B cell (primary cell): ENCODE data around the gene CEP55. TPM values are rescaled to one million over a fixed set of nuclear protein-coding genes. Genes with fewer than 3 reads are reported as not detected.

ENCODE experiments used
- ATAC-seq: fragments of 200-7000 bp; cut with Tn5 transposase; one replicate; pipeline ENCODE4 v1.10.0; 2021; ENCODE audit warnings: low read depth, mild to moderate bottlenecking, moderate number of reproducible peaks, moderate library complexity
- CTCF ChIA-PET: fragments of 350-600 bp; sonication (Branson Sonifier 250); formaldehyde crosslinking; loops from one replicate; lab custom pipeline; 2021; ENCODE audit warnings: antibody characterized with exemption, inconsistent platforms; lab: Charles Lee
- POLR2A ChIA-PET: fragments of 350-600 bp; sonication (Branson Sonifier 250); formaldehyde crosslinking; loops from one replicate; lab custom pipeline; 2021; ENCODE audit warnings: antibody characterized with exemption; lab: Charles Lee
- DNase-seq: peaks from one replicate; pipeline ENCODE4 v3.0.0; 2013
- H2AFZ ChIP-seq: 2 replicates; pipeline ENCODE4 v1.6.1; 2012; ENCODE audit warnings: mild to moderate bottlenecking, low read depth, low read length; ENCODE audit not compliant: insufficient read depth, poor library complexity, severe bottlenecking
- H3K27ac ChIP-seq, 2 donors: 1 replicate in 1 of 2; 2 replicates in 1 of 2; pipeline ENCODE4 v1.5.1; 2012 to 2013; ENCODE audit warnings: low read length in 2 of 2, mild to moderate bottlenecking in 2 of 2, moderate library complexity in 1 of 2
- H3K27me3 ChIP-seq, 4 experiments: fragments of 200-600 bp in 1 of 4; sonication (generic) in 1 of 4; replicated peaks in 1 of 4; 1 replicate in 2 of 4; 2 replicates in 2 of 4; pipeline versions ENCODE4 v1.6.1 to v1.7.0; 2013 to 2016; ENCODE audit warnings: low read length in 3 of 4, mild to moderate bottlenecking in 2 of 4, mixed read lengths in 1 of 4, moderate library complexity in 1 of 4; ENCODE audit not compliant: insufficient read depth in 4 of 4, control insufficient read depth in 3 of 4; ENCODE audit errors: control extremely low read depth in 1 of 4
- H3K36me3 ChIP-seq, 2 experiments: replicated peaks in 1 of 2; 1 replicate in 1 of 2; 2 replicates in 1 of 2; pipeline versions ENCODE4 v1.6.1 to v1.7.1; 2013; ENCODE audit warnings: low read length in 1 of 2; ENCODE audit not compliant: insufficient read depth in 2 of 2, control insufficient read depth in 1 of 2; ENCODE audit errors: control extremely low read depth in 1 of 2, extremely low read depth in 1 of 2
- H3K4me1 ChIP-seq, 2 donors: fragments of 200-600 bp in 1 of 2; sonication (generic) in 1 of 2; 1 replicate in 1 of 2; 2 replicates in 1 of 2; pipeline versions ENCODE4 v1.5.1 to v1.6.1; 2013 to 2017; ENCODE audit warnings: low read length in 2 of 2; ENCODE audit not compliant: control insufficient read depth in 2 of 2, insufficient read depth in 2 of 2
- H3K4me2 ChIP-seq: replicated peaks from 2 replicates; pipeline ENCODE3; 2012; ENCODE audit warnings: mild to moderate bottlenecking, low read depth, low read length; ENCODE audit not compliant: poor library complexity, severe bottlenecking
- H3K4me3 ChIP-seq, 5 experiments: fragments of 200-600 bp in 1 of 5; sonication (generic) in 1 of 5; 1 replicate in 3 of 5; 2 replicates in 2 of 5; pipeline versions ENCODE4 v1.5.1 to v1.7.0; 2011 to 2016; ENCODE audit warnings: low read length in 4 of 5, mild to moderate bottlenecking in 4 of 5, low read depth in 2 of 5, control low read depth in 1 of 5, moderate library complexity in 1 of 5; ENCODE audit not compliant: insufficient read depth in 1 of 5; ENCODE audit errors: control extremely low read depth in 1 of 5, extremely low read depth in 1 of 5
- H3K79me2 ChIP-seq: fragments of 200-600 bp; sonication (generic); one replicate; pipeline ENCODE4 v1.6.0; 2016; ENCODE audit warnings: low read length; ENCODE audit not compliant: control insufficient read depth, insufficient read depth
- H3K9ac ChIP-seq: fragments of 200-600 bp; sonication (generic); 2 replicates; pipeline ENCODE4 v1.6.1; 2017; ENCODE audit warnings: mild to moderate bottlenecking, low read length, moderate library complexity
- H3K9me3 ChIP-seq, 3 donors: one replicate each; pipeline versions ENCODE4 v1.6.1 to v1.7.1; 2013; ENCODE audit warnings: low read length in 2 of 3; ENCODE audit not compliant: control insufficient read depth in 2 of 3, insufficient read depth in 1 of 3; ENCODE audit errors: control extremely low read depth in 1 of 3
- H4K20me1 ChIP-seq: 2 replicates; pipeline ENCODE4 v1.6.0; 2012; ENCODE audit warnings: mild to moderate bottlenecking, low read length; ENCODE audit not compliant: insufficient read depth, control insufficient read depth, poor library complexity, severe bottlenecking
- H3K27ac Mint-ChIP-seq: one replicate; pipeline ENCODE4 v1.8.0; 2021; ENCODE audit warnings: mixed read lengths
- H3K27me3 Mint-ChIP-seq: one replicate; pipeline ENCODE4 v1.8.0; 2021; ENCODE audit warnings: mixed read lengths
- H3K4me1 Mint-ChIP-seq: one replicate; pipeline ENCODE4 v1.8.0; 2021; ENCODE audit warnings: mixed read lengths
- H3K4me3 Mint-ChIP-seq: one replicate; pipeline ENCODE4 v1.8.0; 2021; ENCODE audit warnings: mixed read lengths
- H3K9me3 Mint-ChIP-seq: one replicate; pipeline ENCODE4 v1.8.0; 2022; ENCODE audit warnings: mixed read lengths; ENCODE audit not compliant: insufficient read depth
- EZH2 ChIP-seq: IDR thresholded peaks from 2 replicates; pipeline ENCODE4 v1.6.1; 2012; ENCODE audit warnings: borderline replicate concordance, low read depth, mild to moderate bottlenecking, moderate library complexity, low read length; ENCODE audit not compliant: insufficient read depth, poor library complexity, severe bottlenecking
- WGBS: methylation state at CpG from one replicate; pipeline ENCODE4 v1.1.5; 2013; ENCODE audit warnings: missing lambda C conversion rate; ENCODE audit not compliant: insufficient coverage; 5-methylcytosine and 5-hydroxymethylcytosine counted together
- intact Hi-C: fragments of 100-400 bp; cut with micrococcal nuclease; formaldehyde crosslinking; loops from one replicate; pipeline ENCODE4 v1.10.0; 2022
- polyA plus RNA-seq: library from polyadenylated mRNA; depleted of rRNA; stranded (reverse); fragments of >200 nt; gene quantifications from 2 replicates; pipeline ENCODE4 v1.2.3, GENCODE V29; 2012
- total RNA-seq, 2 donors: library from RNA; stranded (reverse); fragments of 120-200 nt in 1 of 2; gene quantifications; 1 replicate in 1 of 2; 2 replicates in 1 of 2; pipeline versions ENCODE4 v1.2.3 to v1.2.4, GENCODE V29; 2013 to 2022
- TF ChIP-seq, protein P1 (sequence below): fragments of 200-600 bp; IDR thresholded peaks from one replicate; pipeline ENCODE4 v1.8.0; 2022; ENCODE audit warnings: antibody characterized with exemption, mild to moderate bottlenecking

Gene CEP55
- total and polyA plus RNA-seq, 2 donors (not counting 1 experiment from before 2014, with no cell fraction given) = 0.12 to 0.27 TPM

DNA sequence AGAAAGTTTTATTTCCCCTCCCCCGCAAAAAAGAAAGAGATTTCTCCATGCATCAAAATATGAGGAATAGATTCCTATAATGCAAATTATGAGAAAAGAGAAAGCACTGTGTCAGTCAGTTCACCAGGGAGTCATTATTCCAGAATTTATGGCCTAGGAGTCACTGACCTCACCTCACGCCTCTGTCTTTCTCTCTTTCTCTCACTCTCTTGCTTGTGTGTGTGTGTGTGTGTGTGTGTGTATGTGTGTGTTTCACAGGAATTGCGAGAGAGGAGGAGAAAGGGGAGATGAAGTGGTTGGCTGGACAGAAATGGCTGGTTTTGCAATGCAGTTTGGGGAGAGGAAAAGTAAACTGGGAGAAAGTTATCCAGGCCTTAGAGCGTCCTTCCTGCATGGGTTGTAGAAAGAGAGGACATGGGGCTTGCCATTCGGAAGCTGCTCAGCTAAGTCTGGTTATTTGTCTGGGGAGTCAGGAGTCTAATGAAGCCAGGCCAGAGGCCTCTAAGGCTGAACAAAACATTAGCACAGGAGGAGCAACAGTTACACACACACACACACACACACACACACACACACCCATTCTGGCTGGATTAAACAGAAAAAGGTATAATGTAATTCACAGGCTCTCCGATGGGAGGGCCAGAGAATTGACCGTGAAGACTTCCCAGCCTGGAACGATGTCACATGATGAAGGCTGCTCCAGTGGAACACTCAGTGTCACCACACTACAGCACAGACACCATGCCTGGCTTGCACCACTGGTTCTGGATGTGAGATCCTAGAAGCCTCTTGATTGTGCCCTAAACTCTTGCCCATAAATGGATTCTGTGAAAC lies 57.3 kb downstream of the CEP55 start:
- ChIA-PET POLR2A (no interaction called here), CTCF (interaction anchor here (1.1 to 5.5 kb wide), 7 partner anchors 8 to 304 kb away, joined by 3 to 64 read pairs (median 5); partner anchors contain the start of gene FRA10AC1)
- Mint-ChIP-seq H3K4me3 (no peak overlapping the region), H3K27me3 (peaks cover 4% of the 10 kb centered on the region), H3K4me1 (peaks cover 2% of the 10 kb centered on the region), H3K27ac (no peak overlapping the region), H3K9me3 (no peaks in the 10 kb centered on the region)
- Histone ChIP-seq H3K9ac (no peak overlapping the region), H3K4me1 (no peaks in the 10 kb centered on the region), H3K79me2 (no peaks in the 10 kb centered on the region), H3K4me2 (no peak overlapping the region), H3K36me3 (no peaks in the 10 kb centered on the region), H3K4me3 (no peak overlapping the region), H3K9me3 (peaks cover 0 to 4% (median 0%) of the 10 kb centered on the region in 3 donors), H3K27ac (no peak overlapping the region), H2AFZ (no peak overlapping the region), H3K27me3 (peaks cover 0 to 3% (median 0%) of the 10 kb centered on the region in 4 experiments), H4K20me1 (no peaks in the 10 kb centered on the region)
- intact Hi-C loops = no loop called here
- no peak for DNase-seq
- no peak for ATAC-seq
- WGBS = 88% methylated on average over 6 of the region's 8 CpGs
- TF ChIP-seq, protein P1, sequence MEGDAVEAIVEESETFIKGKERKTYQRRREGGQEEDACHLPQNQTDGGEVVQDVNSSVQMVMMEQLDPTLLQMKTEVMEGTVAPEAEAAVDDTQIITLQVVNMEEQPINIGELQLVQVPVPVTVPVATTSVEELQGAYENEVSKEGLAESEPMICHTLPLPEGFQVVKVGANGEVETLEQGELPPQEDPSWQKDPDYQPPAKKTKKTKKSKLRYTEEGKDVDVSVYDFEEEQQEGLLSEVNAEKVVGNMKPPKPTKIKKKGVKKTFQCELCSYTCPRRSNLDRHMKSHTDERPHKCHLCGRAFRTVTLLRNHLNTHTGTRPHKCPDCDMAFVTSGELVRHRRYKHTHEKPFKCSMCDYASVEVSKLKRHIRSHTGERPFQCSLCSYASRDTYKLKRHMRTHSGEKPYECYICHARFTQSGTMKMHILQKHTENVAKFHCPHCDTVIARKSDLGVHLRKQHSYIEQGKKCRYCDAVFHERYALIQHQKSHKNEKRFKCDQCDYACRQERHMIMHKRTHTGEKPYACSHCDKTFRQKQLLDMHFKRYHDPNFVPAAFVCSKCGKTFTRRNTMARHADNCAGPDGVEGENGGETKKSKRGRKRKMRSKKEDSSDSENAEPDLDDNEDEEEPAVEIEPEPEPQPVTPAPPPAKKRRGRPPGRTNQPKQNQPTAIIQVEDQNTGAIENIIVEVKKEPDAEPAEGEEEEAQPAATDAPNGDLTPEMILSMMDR = no peak
- no peak for TF ChIP-seq EZH2

- Histone ChIP-seq H3K27ac (no peak overlapping the region), H3K4me2 (no peak overlapping the region), H3K27me3 (peaks cover 0 to 3% (median 0%) of the 10 kb centered on the region in 4 experiments), H3K4me1 (no peaks in the 10 kb centered on the region), H3K9ac (no peak overlapping the region), H3K9me3 (peaks cover 0 to 4% (median 0%) of the 10 kb centered on the region in 3 donors), H2AFZ (no peak overlapping the region), H3K79me2 (no peaks in the 10 kb centered on the region), H4K20me1 (no peaks in the 10 kb centered on the region), H3K36me3 (no peaks in the 10 kb centered on the region), H3K4me3 (no peak overlapping the region)
- ATAC-seq (no peak), DNase-seq (no peak)
- CTCF ChIA-PET = interaction anchor here (0.5 to 5.5 kb wide), 17 partner anchors 9 to 767 kb away, joined by 3 to 64 read pairs (median 4); partner anchors contain the start of gene FRA10AC1
- H3K27me3 Mint-ChIP-seq = peaks cover 5% of the 10 kb centered on the region
- no peaks in the 10 kb centered on the region for H3K9me3 Mint-ChIP-seq
- WGBS = 100% methylated on average over 1 of the region's 1 CpG
- intact Hi-C loops = no loop called here
- no peak overlapping the region for H3K27ac Mint-ChIP-seq
- TF ChIP-seq, protein P1 = no peak
- TF ChIP-seq EZH2 = no peak
- POLR2A ChIA-PET = no interaction called here
- H3K4me1 Mint-ChIP-seq = peaks cover 2% of the 10 kb centered on the region
- H3K4me3 Mint-ChIP-seq = no peak overlapping the region
These were observed 57.9 kb downstream of the CEP55 start for GRCh38 chr10:93554316-93554663.
